ENCODE results near the gene MRAS. TPM values are rescaled to one million over a fixed set of nuclear protein-coding genes. Genes with fewer than 3 reads are reported as not detected.
A peak's percentile ranks its signal among the peaks of the same experiment; 100 is the strongest.

MRAS gene
- total and polyA plus RNA-seq, 2 of the 13 experiments (the other 11 are each of a cell fraction or from before 2014, with no cell fraction given): 8.8 to 36.2 TPM

GRCh38 chr3:138407236-138407907, 59.0 kb downstream of the MRAS start:
- intact Hi-C loops (cut with micrococcal nuclease; ENCODE audit: unreplicated experiment) (no loop called here), in situ Hi-C loops (cut with HindIII; ENCODE audit: extremely low pct_ligation_motif_present, low pct_unique_long_range_greater_than_20kb) (no loop called here)
- BruUV-seq (replicated peaks): no TSS peak
- no peak overlapping the region for H3K4me2 ChIP-seq (ENCODE audit: low read depth, low read length)
- H4K20me1 ChIP-seq (ENCODE audit: insufficient read depth, low read length): no peaks in the 10 kb centered on the region
- H3K27me3 ChIP-seq (ENCODE audit: control insufficient read depth in 1 of 2, insufficient read depth in 2 of 2, low read length in 2 of 2): 0 out of 5 replicates have a peak, but pooled peaks cover 0 to 1% of the 10 kb centered on the region in 2 experiments
- DNase-seq (ENCODE audit: low spot score) (no peak), ATAC-seq (no peak), FAIRE-seq (no peak)
- H3K4me3 ChIP-seq (replicated peaks in 1 of 3; ENCODE audit: insufficient read depth in 1 of 3, low read depth in 2 of 3, low read length in 3 of 3): no peak overlapping the region
- H3K36me3 ChIP-seq (replicated peaks in 1 of 2; ENCODE audit: control insufficient read depth in 1 of 2, insufficient read depth in 2 of 2, low read length in 2 of 2): no peaks in the 10 kb centered on the region; a peak in 1 of 5 replicates
- no peak overlapping the region for H2AFZ ChIP-seq (ENCODE audit: low read length)
- 83% methylated on average over 3 of the region's 3 CpGs for WGBS (ENCODE audit: low lambda C conversion rate)
- H3K27ac ChIP-seq (ENCODE audit: extremely low read length, insufficient read depth, low read length): no peak overlapping the region
- no peak for TF ChIP-seq FUBP1 (CRISPR knock-in tag; IDR thresholded peaks at IDR 0.05; ENCODE audit: borderline replicate concordance)
- peak; percentile 80 for TF ChIP-seq ATF7 (IDR thresholded peaks at IDR 0.05)
- TF ChIP-seq ATF7 (CRISPR knock-in tag; IDR thresholded peaks at IDR 0.05): no peak
- H3K79me2 ChIP-seq (ENCODE audit: insufficient read depth, low read length): no peaks in the 10 kb centered on the region
- ChIA-PET POLR2A (no interaction called here), CTCF (ENCODE audit: low intra/inter-chr PET ratio, low total read pairs) (no interaction called here)
- no peak overlapping the region for H3K9ac ChIP-seq (ENCODE audit: insufficient read depth, low read depth, low read length)
- H3K4me1 ChIP-seq (ENCODE audit: insufficient read depth, low read length): no peaks in the 10 kb centered on the region
- H3K9me3 ChIP-seq (ENCODE audit: low read length): no peaks in the 10 kb centered on the region

GRCh38 chr3:138408751-138409570, 60.6 kb downstream of the MRAS start:
- Histone ChIP-seq H3K27ac (ENCODE audit: extremely low read length, insufficient read depth, low read length) (no peak overlapping the region), H3K27me3 (ENCODE audit: control insufficient read depth in 1 of 2, insufficient read depth in 2 of 2, low read length in 2 of 2) (0 out of 5 replicates have a peak, but pooled peaks cover 0 to 1% of the 10 kb centered on the region in 2 experiments), H3K4me2 (ENCODE audit: low read depth, low read length) (no peak overlapping the region), H3K9me3 (ENCODE audit: low read length) (no peaks in the 10 kb centered on the region), H4K20me1 (ENCODE audit: insufficient read depth, low read length) (no peaks in the 10 kb centered on the region), H3K4me1 (ENCODE audit: insufficient read depth, low read length) (peaks cover 10% of the 10 kb centered on the region; the same call in 1 of the 2 replicates), H3K36me3 (replicated peaks in 1 of 2; ENCODE audit: control insufficient read depth in 1 of 2, insufficient read depth in 2 of 2, low read length in 2 of 2) (no peaks in the 10 kb centered on the region; a peak in 1 of 5 replicates), H3K9ac (ENCODE audit: insufficient read depth, low read depth, low read length) (no peak overlapping the region), H3K4me3 (replicated peaks in 1 of 3; ENCODE audit: insufficient read depth in 1 of 3, low read depth in 2 of 3, low read length in 3 of 3) (no peak overlapping the region), H3K79me2 (ENCODE audit: insufficient read depth, low read length) (no peaks in the 10 kb centered on the region), H2AFZ (ENCODE audit: low read length) (no peak overlapping the region)
- CTCF ChIA-PET (ENCODE audit: low intra/inter-chr PET ratio, low total read pairs): no interaction called here
- no peak for DNase-seq (ENCODE audit: low spot score)
- 83% methylated on average over 7 of the region's 7 CpGs for WGBS (ENCODE audit: low lambda C conversion rate)
- ATAC-seq: no peak
- no peak for FAIRE-seq
- BruUV-seq (replicated peaks): no TSS peak
- TF ChIP-seq KLF12 (CRISPR knock-in tag; IDR thresholded peaks at IDR 0.05; ENCODE audit: borderline replicate concordance) (no peak), MAFK (conservative IDR thresholded peaks at IDR 0.05 in 1 of 2, IDR thresholded peaks at IDR 0.05 in 1 of 2; ENCODE audit: low read length in 2 of 2) (peak in 1 of 2 experiments; percentile 15; a peak in 1 of 4 replicates)
- in situ Hi-C loops (cut with HindIII; ENCODE audit: extremely low pct_ligation_motif_present, low pct_unique_long_range_greater_than_20kb) (no loop called here), intact Hi-C loops (cut with micrococcal nuclease; ENCODE audit: unreplicated experiment) (no loop called here)
- POLR2A ChIA-PET: no interaction called here
